HG02840 (cell line): ENCODE data around the gene EIF4H.
"Not testable (repeated sequence)": the region's sequence is repeated elsewhere in the genome, so short reads cannot be mapped to it uniquely, and the experiment has no call there.

Experiments used
- ATAC-seq: cut with Tn5 transposase; IDR thresholded peaks from one replicate; pipeline ENCODE4 v1.9.1; 2021; ENCODE audit warnings: mild to moderate bottlenecking, moderate library complexity, moderate number of reproducible peaks; ENCODE audit not compliant: unreplicated experiment, low FRiP score

The EIF4H gene

DNA sequence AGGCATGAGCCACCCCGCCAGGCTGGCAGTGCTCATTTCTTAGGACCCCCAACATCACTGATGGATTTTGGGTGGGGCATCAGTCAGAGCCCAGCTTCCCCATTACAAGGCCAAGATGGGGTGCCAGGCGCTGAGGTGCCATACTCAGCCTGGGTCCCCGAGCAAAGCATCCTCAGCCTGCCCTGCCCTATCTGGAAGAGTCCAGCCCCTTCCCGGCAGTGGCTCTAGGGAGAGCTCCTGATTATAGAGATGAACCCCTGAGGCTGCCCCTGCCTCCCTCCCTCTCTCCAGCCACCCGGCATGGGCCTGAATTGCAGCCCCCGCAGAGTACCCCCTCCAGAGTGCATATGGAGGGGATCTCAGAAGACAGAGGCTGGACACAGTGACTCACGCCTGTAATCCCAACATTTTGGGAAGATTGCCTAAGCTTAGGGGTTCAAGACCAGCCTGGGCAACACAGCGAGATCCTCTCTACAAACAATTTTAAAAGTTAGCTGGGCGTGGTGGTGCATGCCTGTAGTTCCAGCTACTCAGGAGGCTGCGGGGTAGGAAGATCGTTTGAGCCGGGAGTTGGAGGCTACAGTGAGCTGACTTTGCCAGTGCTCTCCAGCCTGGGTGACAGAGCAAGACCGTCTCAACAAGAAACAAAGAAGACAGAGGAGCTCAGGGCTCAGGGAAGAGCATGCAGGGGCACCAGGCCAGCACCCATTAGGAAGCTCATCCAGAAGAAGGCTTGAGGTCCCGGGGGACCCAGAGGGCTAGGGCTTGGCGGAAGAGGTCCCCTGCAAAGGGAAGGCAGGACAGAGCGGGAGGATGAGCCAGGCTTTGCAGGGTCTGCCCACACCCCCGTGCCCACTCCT lies 48.9 kb downstream of the EIF4H start:
- ATAC-seq = no peak

DNA sequence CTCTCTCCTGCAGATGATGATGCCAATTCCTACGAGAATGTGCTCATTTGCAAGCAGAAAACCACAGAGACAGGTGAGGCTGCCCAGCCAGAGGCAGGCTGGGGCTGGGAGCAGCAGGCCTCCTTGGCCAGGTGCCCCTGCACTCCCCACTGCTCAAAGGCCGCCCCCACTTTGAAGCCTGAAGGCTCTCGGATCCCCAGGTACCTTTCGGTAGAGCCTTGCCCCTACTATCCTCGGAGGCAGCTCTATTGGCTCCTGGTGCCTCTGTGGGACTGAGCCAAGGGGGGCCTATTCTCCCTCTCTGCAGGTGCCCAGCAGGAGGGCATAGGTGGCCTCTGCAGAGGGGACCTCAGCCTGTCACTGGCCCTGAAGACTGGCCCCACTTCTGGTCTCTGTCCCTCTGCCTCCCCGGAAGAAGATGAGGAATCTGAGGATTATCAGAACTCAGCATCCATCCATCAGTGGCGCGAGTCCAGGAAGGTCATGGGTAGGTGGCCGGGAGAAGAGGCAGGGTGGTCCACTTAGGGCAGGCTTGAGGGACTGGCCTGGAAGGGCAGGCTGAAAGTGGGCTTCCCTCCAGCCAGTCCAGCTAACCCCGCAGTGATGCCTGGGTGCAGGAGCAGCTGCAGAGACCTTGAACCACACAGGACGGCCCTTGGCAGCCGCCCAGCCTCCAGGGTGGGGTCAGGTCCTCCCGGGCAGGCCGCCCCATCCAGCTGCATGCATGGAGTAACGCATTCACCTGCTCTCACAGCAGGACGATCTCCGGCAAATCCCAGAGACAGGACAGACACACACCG lies 49.8 kb downstream of the EIF4H start:
- no peak for ATAC-seq

DNA sequence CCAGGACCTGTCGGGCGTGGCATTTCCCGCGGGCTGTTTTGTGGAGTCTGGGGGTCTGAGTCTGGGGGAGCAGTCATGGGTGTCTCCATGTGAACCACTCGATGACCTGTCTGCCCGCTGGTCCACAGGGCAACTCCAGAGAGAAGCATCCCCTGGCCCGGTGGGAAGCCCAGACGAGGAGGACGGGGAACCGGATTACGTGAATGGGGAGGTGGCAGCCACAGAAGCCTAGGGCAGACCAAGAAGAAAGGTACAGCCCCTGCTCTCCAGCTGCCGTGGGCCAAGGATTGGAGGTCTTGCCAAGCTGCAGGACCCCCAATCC lies 50.3 kb downstream of the EIF4H start:
- ATAC-seq = no peak

DNA sequence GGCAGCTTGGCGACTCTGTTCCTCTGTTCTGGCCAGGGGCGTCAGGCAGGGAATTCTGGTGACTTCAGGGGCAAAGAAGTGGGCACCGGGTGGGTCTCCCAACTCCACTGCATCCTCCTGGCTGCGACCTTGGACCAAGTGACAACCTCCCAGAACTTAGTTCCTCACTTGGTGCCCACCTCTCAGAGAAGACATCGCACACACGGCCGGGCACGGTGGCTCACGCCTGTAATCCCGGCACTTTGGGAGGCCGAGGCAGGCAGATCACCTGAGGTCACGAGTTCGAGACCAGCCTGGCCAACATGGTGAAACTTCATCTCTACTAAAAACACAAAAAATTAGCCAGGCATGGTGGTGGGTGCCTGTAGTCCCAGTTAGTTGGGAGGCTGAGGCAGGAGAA lies 50.8 kb downstream of the EIF4H start:
- ATAC-seq = not testable (repeated sequence)

DNA sequence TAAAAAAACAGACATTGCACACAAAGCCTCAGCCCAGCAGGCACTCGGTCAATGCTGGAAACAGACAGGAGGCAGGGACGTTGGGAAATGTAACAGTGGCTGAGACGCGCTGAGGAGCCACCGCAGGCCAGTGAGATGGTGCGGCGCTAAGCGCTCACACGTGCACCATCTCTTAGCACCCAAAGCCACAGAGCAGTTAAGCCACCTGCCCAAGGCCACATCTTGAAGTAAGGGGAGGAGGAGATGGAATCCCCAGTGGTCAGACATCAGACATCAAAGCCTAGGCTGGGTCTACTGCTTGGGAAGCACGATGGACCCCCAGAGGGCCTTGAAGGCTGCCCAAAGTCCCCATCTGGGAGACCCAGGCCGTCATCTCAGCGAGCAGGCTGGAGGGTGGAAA lies 51.2 kb downstream of the EIF4H start:
- ATAC-seq = no peak

DNA sequence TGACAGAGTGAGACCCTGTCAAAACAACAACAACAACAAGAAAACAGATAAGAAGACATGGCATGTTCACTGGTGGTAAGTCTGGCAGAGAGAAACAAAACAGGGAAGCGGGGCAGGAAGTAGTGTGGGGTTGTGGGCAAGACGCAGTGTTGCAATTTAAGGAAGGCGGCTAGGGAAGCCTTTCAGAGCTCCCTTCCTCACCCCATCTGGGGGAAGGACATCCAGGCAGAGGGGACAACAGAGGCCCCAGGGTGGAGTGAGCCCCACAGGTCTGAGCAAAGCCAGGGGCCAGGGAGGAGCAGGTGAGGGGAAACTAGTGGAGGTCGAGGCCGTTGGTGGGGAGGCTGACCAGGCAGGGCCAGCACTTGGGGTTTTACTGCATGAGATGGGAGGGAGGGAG lies 52.5 kb downstream of the EIF4H start:
- ATAC-seq = no peak

DNA sequence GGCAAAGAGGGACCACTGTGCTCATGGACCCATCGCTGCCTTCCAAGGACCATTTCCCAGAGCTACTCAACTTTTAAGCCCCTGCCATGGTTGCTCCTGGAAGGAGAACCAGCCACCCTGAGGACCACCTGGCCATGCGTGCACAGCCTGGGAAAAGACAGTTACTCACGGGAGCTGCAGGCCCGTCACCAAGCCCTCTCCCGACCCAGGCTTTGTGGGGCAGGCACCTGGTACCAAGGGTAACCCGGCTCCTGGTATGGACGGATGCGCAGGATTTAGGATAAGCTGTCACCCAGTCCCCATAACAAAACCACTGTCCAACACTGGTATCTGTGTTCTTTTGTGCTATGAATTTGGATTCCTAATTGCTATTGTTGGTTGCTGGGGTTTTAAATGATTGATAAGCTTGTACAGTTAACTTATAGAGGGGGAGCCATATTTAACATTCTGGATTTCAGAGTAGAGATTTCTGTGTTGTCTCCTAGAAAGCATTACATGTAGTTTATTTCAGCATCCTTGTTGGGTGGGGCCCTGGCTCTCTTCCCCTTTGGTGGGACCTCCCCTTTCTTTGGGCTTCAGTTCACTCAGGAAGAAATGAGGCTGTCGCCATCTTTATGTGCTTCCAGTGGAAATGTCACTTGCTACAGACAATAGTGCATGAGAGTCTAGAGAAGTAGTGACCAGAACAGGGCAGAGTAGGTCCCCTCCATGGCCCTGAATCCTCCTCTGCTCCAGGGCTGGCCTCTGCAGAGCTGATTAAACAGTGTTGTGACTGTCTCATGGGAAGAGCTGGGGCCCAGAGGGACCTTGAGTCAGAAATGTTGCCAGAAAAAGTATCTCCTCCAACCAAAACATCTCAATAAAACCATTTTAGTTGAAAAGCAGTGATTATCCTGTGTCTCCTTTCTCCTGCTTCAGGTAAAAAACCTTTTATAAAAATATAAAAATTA lies 55.1 kb downstream of the EIF4H start:
- no peak for ATAC-seq

DNA sequence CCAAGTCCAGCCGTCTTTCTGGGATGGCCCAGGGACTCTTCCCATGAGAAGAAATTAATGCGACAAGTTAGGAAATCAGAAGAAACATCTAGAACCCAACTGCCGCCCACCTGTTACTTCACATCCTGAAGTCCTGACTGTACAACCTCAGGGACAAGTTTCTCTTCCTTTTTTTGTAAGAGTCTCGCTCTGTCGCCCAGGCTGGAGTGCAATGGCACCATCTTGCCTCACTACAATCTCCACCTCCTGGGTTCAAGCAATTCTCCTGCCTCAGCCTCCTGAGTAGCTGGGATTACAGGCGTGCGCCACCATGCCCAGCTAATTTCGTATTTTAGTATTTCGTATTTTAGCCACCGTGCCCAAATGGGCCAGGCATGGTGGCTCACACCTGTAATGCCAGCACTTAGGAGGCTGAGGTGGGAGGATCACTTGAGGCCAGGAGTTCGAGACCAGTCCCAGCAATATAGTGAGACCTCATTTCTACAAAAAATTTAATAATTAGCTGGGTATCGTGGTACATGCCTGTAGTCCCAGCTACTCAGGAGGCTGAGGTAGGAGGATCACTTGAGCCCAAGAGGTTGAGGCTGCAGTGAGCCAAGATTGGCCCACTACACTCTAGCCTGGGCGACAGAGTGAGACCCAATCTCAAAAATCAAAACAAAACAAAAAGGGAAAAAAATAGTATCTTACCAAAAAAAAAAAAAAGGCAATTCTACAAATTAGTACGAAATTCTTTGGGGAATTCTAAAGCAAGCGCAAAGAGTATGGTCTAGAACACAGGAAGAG lies 56.5 kb downstream of the EIF4H start:
- ATAC-seq = no peak

DNA sequence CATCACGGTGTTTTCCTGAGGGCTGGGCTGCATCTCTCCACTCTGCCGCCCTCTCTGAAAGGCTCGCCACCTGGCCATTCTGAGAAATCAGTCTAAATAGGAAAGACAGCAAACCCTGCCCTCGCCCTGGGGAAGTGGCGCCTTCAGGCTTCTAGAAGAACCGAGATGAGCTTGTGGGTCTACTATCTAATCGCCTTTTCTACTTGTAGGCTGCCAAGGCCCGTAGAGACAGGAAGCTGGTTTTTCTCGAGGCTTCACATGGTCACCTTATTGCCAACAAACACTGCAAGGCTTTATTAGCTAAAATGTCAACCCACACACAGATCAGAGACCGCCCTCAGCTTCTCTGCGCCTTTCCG lies 57.1 kb downstream of the EIF4H start:
- no peak for ATAC-seq

DNA sequence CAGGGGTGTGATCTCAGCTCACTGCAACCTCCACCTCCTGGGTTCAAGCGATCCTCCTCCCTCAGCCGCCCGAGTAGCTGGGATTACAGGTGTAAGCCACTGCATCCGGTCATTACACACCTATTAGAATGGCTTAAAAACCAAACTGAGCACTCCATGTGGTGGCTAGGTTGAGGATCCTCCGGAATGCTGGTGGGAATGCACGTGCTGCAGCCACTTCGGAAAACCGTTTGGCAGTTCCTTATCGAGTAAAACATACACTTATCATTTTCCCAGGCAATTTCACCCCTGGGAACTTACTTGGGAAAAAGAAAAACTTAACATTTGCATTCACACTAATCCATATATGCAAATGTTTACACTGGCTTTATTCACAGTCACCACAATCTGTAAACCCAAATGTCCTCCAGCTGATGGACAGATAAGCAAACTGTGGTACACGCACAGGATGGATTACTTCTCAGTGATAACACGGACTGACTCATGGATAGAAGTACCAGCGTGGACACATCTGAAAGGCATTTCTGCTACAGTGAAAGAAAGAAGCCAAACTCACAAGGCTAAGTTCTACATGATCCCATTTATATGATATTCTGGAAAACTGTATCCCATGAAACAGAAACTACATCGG lies 59.6 kb downstream of the EIF4H start:
- no peak for ATAC-seq

DNA sequence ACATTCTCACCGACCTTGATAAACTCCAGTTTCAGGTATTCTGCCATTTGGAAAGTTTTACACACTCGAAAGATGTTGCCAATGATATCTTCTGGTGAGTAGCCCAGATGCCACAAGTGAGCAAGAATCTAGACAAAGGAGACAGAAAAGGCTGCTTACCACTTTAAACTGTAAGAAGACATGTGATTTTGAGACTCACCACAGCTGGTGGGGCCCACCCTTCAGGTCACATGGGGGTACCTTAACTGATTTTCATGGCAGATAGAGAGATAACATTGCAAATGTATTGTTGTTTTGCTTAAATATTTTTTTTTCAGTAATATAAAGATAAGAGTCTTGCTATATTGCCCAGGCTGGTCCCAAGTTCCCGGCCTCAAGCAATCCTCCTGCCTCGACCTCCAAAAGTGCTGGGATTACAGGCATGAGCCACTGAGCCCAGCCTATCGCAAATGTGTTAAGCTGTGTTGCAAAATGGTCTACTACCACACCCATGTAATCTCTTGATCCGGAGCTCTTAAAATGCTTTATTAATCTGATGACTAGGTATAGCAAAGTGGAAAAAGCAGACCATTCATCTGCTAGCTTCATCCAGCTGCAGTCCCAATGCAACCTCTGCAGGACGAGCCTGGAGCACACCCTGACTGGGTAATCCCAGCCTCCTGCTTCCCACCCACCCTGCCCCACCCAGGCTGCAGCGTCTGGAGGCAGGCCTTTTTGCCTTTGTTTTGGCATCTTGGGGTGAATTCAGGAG lies 61.5 kb downstream of the EIF4H start:
- ATAC-seq = no peak

DNA sequence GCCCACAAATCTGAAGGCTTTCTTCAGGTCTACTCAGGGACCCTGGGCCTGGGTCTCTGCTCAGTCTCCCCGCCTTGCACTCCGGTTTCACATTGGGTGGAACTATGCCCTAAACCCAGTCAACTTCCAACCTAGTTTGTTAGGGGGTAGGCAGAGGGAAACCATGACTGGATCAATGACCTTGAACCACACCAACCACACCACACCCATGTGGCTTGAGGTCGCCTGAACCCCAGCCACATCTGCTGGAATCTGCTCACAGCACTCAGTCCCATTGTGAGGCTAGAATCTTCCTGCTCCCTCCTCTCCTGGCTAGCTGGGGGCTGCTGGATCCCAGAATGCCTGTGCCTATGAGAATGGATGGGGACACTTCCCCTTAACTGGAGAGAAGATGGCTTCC lies 62.1 kb downstream of the EIF4H start:
- ATAC-seq = no peak

DNA sequence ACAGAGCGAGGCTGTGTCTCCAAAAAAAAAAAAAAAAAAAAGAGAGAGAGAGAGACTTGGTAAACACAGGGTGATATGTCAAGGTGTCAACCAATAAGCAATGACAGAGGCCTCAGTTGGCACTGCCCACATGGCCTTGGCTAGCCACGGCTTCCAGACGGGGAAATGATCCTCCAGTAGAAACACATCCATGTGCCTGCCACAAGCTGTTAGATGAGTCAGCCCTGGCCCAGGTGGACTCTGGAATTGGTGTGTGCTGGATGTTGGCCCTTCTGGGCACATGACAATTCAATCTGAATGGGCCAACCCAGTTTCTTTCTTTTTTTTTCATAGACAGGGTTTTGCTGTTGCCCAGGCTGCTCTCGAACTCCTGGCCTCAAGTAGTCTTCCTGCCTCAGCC lies 66.3 kb downstream of the EIF4H start:
- no peak for ATAC-seq

DNA sequence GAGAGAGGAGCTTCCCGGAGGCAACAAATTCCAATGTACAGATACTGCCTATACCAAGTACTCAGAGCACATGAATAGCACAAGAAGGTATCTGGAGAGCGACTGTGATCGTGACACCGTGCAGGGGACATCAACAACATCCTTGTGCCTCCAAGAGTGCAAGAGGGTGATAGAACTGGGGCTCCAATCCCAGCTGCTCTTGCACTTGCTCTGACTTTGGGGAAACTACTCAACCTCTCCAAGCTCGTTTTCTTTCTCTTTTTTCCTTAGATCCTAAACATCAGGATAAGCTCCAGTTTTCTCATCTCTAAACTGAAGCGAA lies 67.9 kb downstream of the EIF4H start:
- ATAC-seq = no peak

DNA sequence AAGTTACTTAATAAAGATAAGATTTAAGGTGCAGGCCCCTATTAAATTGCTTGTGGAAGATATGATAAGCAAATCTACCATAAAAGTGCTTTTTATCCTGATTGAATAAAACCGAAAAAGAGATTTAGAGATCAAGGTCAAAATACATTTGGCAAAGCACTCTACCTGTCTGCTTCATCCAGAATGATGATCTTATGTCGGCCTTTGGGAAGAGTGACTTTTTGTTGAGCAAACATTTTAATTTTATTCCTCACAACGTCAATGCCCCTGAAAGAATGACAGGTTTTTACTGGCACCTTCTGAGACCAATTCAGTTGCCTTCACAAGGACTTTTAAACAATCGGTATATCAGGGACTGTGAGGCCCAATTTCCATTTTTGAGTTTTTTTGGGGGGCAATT lies 72.3 kb downstream of the EIF4H start:
- ATAC-seq = no peak
